GM12878 (cell line): ENCODE measurements around the gene IFRD2. TPM values are rescaled to one million over a fixed set of nuclear protein-coding genes. Genes with fewer than 3 reads are reported as not detected.

ENCODE experiments used
- polyA plus RNA-seq, 11 experiments: library from polyadenylated mRNA; depleted of rRNA in 4 of 11; unstranded in 6 of 11; stranded (reverse) in 5 of 11; fragments of >200 nt; fragmentation: Nextera tagmentation in 4 of 11; fragmentation: Illumina TruSeq in 1 of 11; extraction: Ambion mirVana in 4 of 11; extraction: Trizol in 1 of 11; gene quantifications; 1 replicate in 1 of 11; 2 replicates in 10 of 11; pipeline versions ENCODE4 v1.2.1 to v1.2.3, GENCODE V29; 2011 to 2016; ENCODE audit warnings: inconsistent platforms in 2 of 11, missing spikeins in 2 of 11, low read depth in 1 of 11
- total RNA-seq, 4 experiments: library from RNA; depleted of rRNA in 3 of 4; stranded (reverse); fragments of >200 nt in 3 of 4; fragmentation: Illumina TruSeq in 1 of 4; extraction: Trizol in 1 of 4; gene quantifications; 2 replicates each; pipeline versions ENCODE4 v1.2.1 to v1.2.3, GENCODE V29; 2013 to 2021

IFRD2 gene
- total and polyA plus RNA-seq, 10 of the 15 experiments (the other 5 are each of a cell fraction or from before 2014, with no cell fraction given) = 19.1 to 153 (median 80.3) TPM

Other genes starting within 250 kb of the IFRD2 start
Only the 7 nearest of the 18 such genes appear.
- 0.11 and 0.16 TPM in 2 replicates for gene SEMA3B, start 23.3 kb downstream of the IFRD2 start, total RNA-seq (2014; rRNA removed)
- 0.05 and 0.09 TPM in 2 replicates for gene SEMA3B, start 23.3 kb downstream of the IFRD2 start, total RNA-seq (2014; rRNA removed; fragmentation: Illumina TruSeq; extraction: Trizol)
- 0.59 and 0.74 TPM in 2 replicates for gene SEMA3B, start 23.3 kb downstream of the IFRD2 start, total RNA-seq (2021)
- 0.33 and 0.48 TPM in 2 replicates for gene SEMA3B, start 23.3 kb downstream of the IFRD2 start, polyA plus RNA-seq (2011; rRNA removed)
- 0.06 TPM in 1 of 2 replicates, not detected in the other for gene SEMA3B, start 23.3 kb downstream of the IFRD2 start, polyA plus RNA-seq (2014; fragmentation: Illumina TruSeq; extraction: Trizol)
- gene SEMA3B, start 23.3 kb downstream of the IFRD2 start, polyA plus RNA-seq (2014; fragmentation: Nextera tagmentation; extraction: Ambion mirVana) = not detected
- 0.37 and 0.47 TPM in 2 replicates for gene SEMA3B, start 23.3 kb downstream of the IFRD2 start, polyA plus RNA-seq (2014; rRNA removed)
- gene SEMA3B, start 23.3 kb downstream of the IFRD2 start, polyA plus RNA-seq (2016; fragmentation: Nextera tagmentation; extraction: Ambion mirVana) = under 1 TPM; 0.09 to 0.16 TPM
- gene LSMEM2, start 13.3 kb downstream of the IFRD2 start, total RNA-seq (2014; rRNA removed) = not detected in 2 replicates
- gene LSMEM2, start 13.3 kb downstream of the IFRD2 start, total RNA-seq (2014; rRNA removed; fragmentation: Illumina TruSeq; extraction: Trizol) = not detected in 2 replicates
- not detected in 2 replicates for gene LSMEM2, start 13.3 kb downstream of the IFRD2 start, total RNA-seq (2021)
- not detected in 2 replicates for gene LSMEM2, start 13.3 kb downstream of the IFRD2 start, polyA plus RNA-seq (2011; rRNA removed)
- gene LSMEM2, start 13.3 kb downstream of the IFRD2 start, polyA plus RNA-seq (2014; fragmentation: Illumina TruSeq; extraction: Trizol) = not detected in 2 replicates
- not detected for gene LSMEM2, start 13.3 kb downstream of the IFRD2 start, polyA plus RNA-seq (2014; fragmentation: Nextera tagmentation; extraction: Ambion mirVana)
- not detected in 2 replicates for gene LSMEM2, start 13.3 kb downstream of the IFRD2 start, polyA plus RNA-seq (2014; rRNA removed)
- gene LSMEM2, start 13.3 kb downstream of the IFRD2 start, polyA plus RNA-seq (2016; fragmentation: Nextera tagmentation; extraction: Ambion mirVana) = under 1 TPM in 1 of 2 experiments, not detected in 1; 0.17 TPM
- gene HYAL3, start 7.0 kb upstream of the IFRD2 start, total RNA-seq (2014; rRNA removed) = 3.6 and 4.0 TPM in 2 replicates
- 2.0 and 2.4 TPM in 2 replicates for gene HYAL3, start 7.0 kb upstream of the IFRD2 start, total RNA-seq (2014; rRNA removed; fragmentation: Illumina TruSeq; extraction: Trizol)
- gene HYAL3, start 7.0 kb upstream of the IFRD2 start, total RNA-seq (2021) = 2.8 and 3.9 TPM in 2 replicates
- gene HYAL3, start 7.0 kb upstream of the IFRD2 start, polyA plus RNA-seq (2011; rRNA removed) = 0.94 and 1.4 TPM in 2 replicates
- gene HYAL3, start 7.0 kb upstream of the IFRD2 start, polyA plus RNA-seq (2014; fragmentation: Illumina TruSeq; extraction: Trizol) = 0.49 and 1.8 TPM in 2 replicates
- under 1 TPM; 0.37 TPM for gene HYAL3, start 7.0 kb upstream of the IFRD2 start, polyA plus RNA-seq (2014; fragmentation: Nextera tagmentation; extraction: Ambion mirVana)
- gene HYAL3, start 7.0 kb upstream of the IFRD2 start, polyA plus RNA-seq (2014; rRNA removed) = 3.7 and 4.0 TPM in 2 replicates
- gene HYAL3, start 7.0 kb upstream of the IFRD2 start, polyA plus RNA-seq (2016; fragmentation: Nextera tagmentation; extraction: Ambion mirVana) = 1 to 10 TPM; 4.1 to 4.2 TPM
- 8.5 and 9.2 TPM in 2 replicates for gene NAA80, start 7.0 kb upstream of the IFRD2 start, total RNA-seq (2014; rRNA removed)
- gene NAA80, start 7.0 kb upstream of the IFRD2 start, total RNA-seq (2014; rRNA removed; fragmentation: Illumina TruSeq; extraction: Trizol) = 2.9 and 3.8 TPM in 2 replicates
- 9.0 and 9.1 TPM in 2 replicates for gene NAA80, start 7.0 kb upstream of the IFRD2 start, total RNA-seq (2021)
- 2.4 and 5.1 TPM in 2 replicates for gene NAA80, start 7.0 kb upstream of the IFRD2 start, polyA plus RNA-seq (2011; rRNA removed)
- gene NAA80, start 7.0 kb upstream of the IFRD2 start, polyA plus RNA-seq (2014; fragmentation: Illumina TruSeq; extraction: Trizol) = 2.6 and 6.4 TPM in 2 replicates
- gene NAA80, start 7.0 kb upstream of the IFRD2 start, polyA plus RNA-seq (2014; fragmentation: Nextera tagmentation; extraction: Ambion mirVana) = under 1 TPM; 0.48 to 0.62 TPM
- 12.7 and 13.6 TPM in 2 replicates for gene NAA80, start 7.0 kb upstream of the IFRD2 start, polyA plus RNA-seq (2014; rRNA removed)
- 1 to 10 TPM; 7.0 to 8.0 TPM for gene NAA80, start 7.0 kb upstream of the IFRD2 start, polyA plus RNA-seq (2016; fragmentation: Nextera tagmentation; extraction: Ambion mirVana)
- gene HYAL1, start 11.1 kb upstream of the IFRD2 start, total RNA-seq (2014; rRNA removed) = 0.06 and 0.33 TPM in 2 replicates
- 0.09 and 0.36 TPM in 2 replicates for gene HYAL1, start 11.1 kb upstream of the IFRD2 start, total RNA-seq (2014; rRNA removed; fragmentation: Illumina TruSeq; extraction: Trizol)
- gene HYAL1, start 11.1 kb upstream of the IFRD2 start, total RNA-seq (2021) = 0.40 and 0.49 TPM in 2 replicates
- 0.04 and 0.07 TPM in 2 replicates for gene HYAL1, start 11.1 kb upstream of the IFRD2 start, polyA plus RNA-seq (2011; rRNA removed)
- 0.07 TPM in 1 of 2 replicates, not detected in the other for gene HYAL1, start 11.1 kb upstream of the IFRD2 start, polyA plus RNA-seq (2014; fragmentation: Illumina TruSeq; extraction: Trizol)
- gene HYAL1, start 11.1 kb upstream of the IFRD2 start, polyA plus RNA-seq (2014; fragmentation: Nextera tagmentation; extraction: Ambion mirVana) = not detected
- 0.13 and 0.20 TPM in 2 replicates for gene HYAL1, start 11.1 kb upstream of the IFRD2 start, polyA plus RNA-seq (2014; rRNA removed)
- gene HYAL1, start 11.1 kb upstream of the IFRD2 start, polyA plus RNA-seq (2016; fragmentation: Nextera tagmentation; extraction: Ambion mirVana) = under 1 TPM; 0.23 to 0.55 TPM
- gene HYAL2, start 30.3 kb upstream of the IFRD2 start, total RNA-seq (2014; rRNA removed) = 17.7 and 21.8 TPM in 2 replicates
- gene HYAL2, start 30.3 kb upstream of the IFRD2 start, total RNA-seq (2014; rRNA removed; fragmentation: Illumina TruSeq; extraction: Trizol) = 7.6 and 7.7 TPM in 2 replicates
- gene HYAL2, start 30.3 kb upstream of the IFRD2 start, total RNA-seq (2021) = 12.4 and 14.8 TPM in 2 replicates
- gene HYAL2, start 30.3 kb upstream of the IFRD2 start, polyA plus RNA-seq (2011; rRNA removed) = 6.0 and 11.0 TPM in 2 replicates
- gene HYAL2, start 30.3 kb upstream of the IFRD2 start, polyA plus RNA-seq (2014; fragmentation: Illumina TruSeq; extraction: Trizol) = 0.87 and 6.4 TPM in 2 replicates
- under 1 TPM; 0.06 to 0.31 TPM for gene HYAL2, start 30.3 kb upstream of the IFRD2 start, polyA plus RNA-seq (2014; fragmentation: Nextera tagmentation; extraction: Ambion mirVana)
- 14.4 and 21.2 TPM in 2 replicates for gene HYAL2, start 30.3 kb upstream of the IFRD2 start, polyA plus RNA-seq (2014; rRNA removed)
- 10 to 100 TPM; 17.1 to 17.4 TPM for gene HYAL2, start 30.3 kb upstream of the IFRD2 start, polyA plus RNA-seq (2016; fragmentation: Nextera tagmentation; extraction: Ambion mirVana)
- gene TUSC2, start 35.8 kb upstream of the IFRD2 start, total RNA-seq (2014; rRNA removed) = 31.1 and 34.7 TPM in 2 replicates
- gene TUSC2, start 35.8 kb upstream of the IFRD2 start, total RNA-seq (2014; rRNA removed; fragmentation: Illumina TruSeq; extraction: Trizol) = 17.7 and 18.0 TPM in 2 replicates
- 33.8 and 34.5 TPM in 2 replicates for gene TUSC2, start 35.8 kb upstream of the IFRD2 start, total RNA-seq (2021)
- gene TUSC2, start 35.8 kb upstream of the IFRD2 start, polyA plus RNA-seq (2011; rRNA removed) = 24.3 and 37.8 TPM in 2 replicates
- gene TUSC2, start 35.8 kb upstream of the IFRD2 start, polyA plus RNA-seq (2014; fragmentation: Illumina TruSeq; extraction: Trizol) = 24.3 and 27.0 TPM in 2 replicates
- gene TUSC2, start 35.8 kb upstream of the IFRD2 start, polyA plus RNA-seq (2014; fragmentation: Nextera tagmentation; extraction: Ambion mirVana) = 10 to 100 TPM in 1 of 2 experiments, 1 to 10 TPM in 1; 4.0 to 10.2 TPM
- gene TUSC2, start 35.8 kb upstream of the IFRD2 start, polyA plus RNA-seq (2014; rRNA removed) = 69.4 and 79.5 TPM in 2 replicates
- gene TUSC2, start 35.8 kb upstream of the IFRD2 start, polyA plus RNA-seq (2016; fragmentation: Nextera tagmentation; extraction: Ambion mirVana) = 10 to 100 TPM; 71.1 to 73.8 TPM